Measurements from ENCODE around the gene MAMDC2. TPM values are rescaled to one million over a fixed set of nuclear protein-coding genes. Genes with fewer than 3 reads are reported as not detected.

Gene MAMDC2
- total RNA-seq = 10 to 100 TPM; 13.4 to 48.1 TPM
- long read RNA-seq, donor 1, transcript MAMDC2-201 (14 exons, 3,616 nt) = major isoform, 18 of 41 reads
- long read RNA-seq, donor 1, partial matches to known transcripts = 7 of 41 reads
- long read RNA-seq, donor 1, other reads (novel, unspliced or antisense) = 16 of 41 reads
- long read RNA-seq, donor 2, partial matches to known transcripts = 2 of 10 reads
- long read RNA-seq, donor 2, other reads (novel, unspliced or antisense) = 5 of 10 reads

- intact Hi-C loops (cut with DNase I) = loop anchor here in 1 of 2 donors (10.0 kb wide), 1 partner anchor 61 kb away; no protein-coding TSS in a partner anchor
- DNase-seq (ENCODE audit: low spot score) = peak; percentile 86
These were observed at the start of gene MAMDC2 for GRCh38 chr9:70043689-70044489. Gene MAMDC2 (plus strand): TSS chr9:70043848. CDS start chr9:70044198, 350 bp downstream.

- intact Hi-C loops (cut with DNase I) = no loop called here
- DNase-seq (ENCODE audit: low spot score) = no peak
These were observed 47.8 kb upstream of the MAMDC2 start for GRCh38 chr9:69995846-69996245.

- intact Hi-C loops (cut with DNase I) = no loop called here
- DNase-seq (ENCODE audit: low spot score) = no peak
These were observed 46.7 kb upstream of the MAMDC2 start for GRCh38 chr9:69996967-69997366.

- intact Hi-C loops (cut with DNase I) = no loop called here
- DNase-seq (ENCODE audit: low spot score) = no peak
These were observed 46.1 kb upstream of the MAMDC2 start for GRCh38 chr9:69997524-69997923.

GRCh38 chr9:69999315-69999714, 44.3 kb upstream of the MAMDC2 start:
- intact Hi-C loops (cut with DNase I) = no loop called here
- DNase-seq (ENCODE audit: low spot score) = no peak

GRCh38 chr9:70000469-70000868, 43.2 kb upstream of the MAMDC2 start:
- DNase-seq (ENCODE audit: low spot score) = no peak
- intact Hi-C loops (cut with DNase I) = no loop called here

GRCh38 chr9:70003901-70004714, 39.5 kb upstream of the MAMDC2 start:
- intact Hi-C loops (cut with DNase I) = no loop called here
- DNase-seq (ENCODE audit: low spot score) = no peak

GRCh38 chr9:70006306-70006705, 37.3 kb upstream of the MAMDC2 start:
- intact Hi-C loops (cut with DNase I) = no loop called here

GRCh38 chr9:70007831-70008230, 35.8 kb upstream of the MAMDC2 start:
- intact Hi-C loops (cut with DNase I) = no loop called here
- DNase-seq (ENCODE audit: low spot score) = no peak

More at GRCh38 chr9:70006306-70006705, 37.3 kb upstream of the MAMDC2 start:
- no peak for DNase-seq (ENCODE audit: low spot score)

- DNase-seq (ENCODE audit: low spot score) = no peak
- intact Hi-C loops (cut with DNase I) = no loop called here
These were observed 33.6 kb upstream of the MAMDC2 start for GRCh38 chr9:70010015-70010414.

- intact Hi-C loops (cut with DNase I) = no loop called here
- no peak for DNase-seq (ENCODE audit: low spot score)
These were observed 32.3 kb upstream of the MAMDC2 start for GRCh38 chr9:70011366-70011765.

GRCh38 chr9:70012569-70012968, 31.1 kb upstream of the MAMDC2 start:
- DNase-seq (ENCODE audit: low spot score) = no peak
- intact Hi-C loops (cut with DNase I) = no loop called here

- no peak for DNase-seq (ENCODE audit: low spot score)
- intact Hi-C loops (cut with DNase I) = no loop called here
These were observed 30.0 kb upstream of the MAMDC2 start for GRCh38 chr9:70013598-70014196.

- intact Hi-C loops (cut with DNase I) = no loop called here
- DNase-seq (ENCODE audit: low spot score) = no peak
These were observed 28.5 kb upstream of the MAMDC2 start for GRCh38 chr9:70015099-70015498.

GRCh38 chr9:70020217-70020616, 23.4 kb upstream of the MAMDC2 start:
- no peak for DNase-seq (ENCODE audit: low spot score)
- intact Hi-C loops (cut with DNase I) = no loop called here

GRCh38 chr9:70020991-70021571, 22.6 kb upstream of the MAMDC2 start:
- intact Hi-C loops (cut with DNase I) = no loop called here
- DNase-seq (ENCODE audit: low spot score) = no peak

- intact Hi-C loops (cut with DNase I) = no loop called here
- DNase-seq (ENCODE audit: low spot score) = no peak
These were observed 15.4 kb upstream of the MAMDC2 start for GRCh38 chr9:70028287-70028686.

- DNase-seq (ENCODE audit: low spot score) = no peak
- intact Hi-C loops (cut with DNase I) = loop anchor here in 1 of 2 donors (5.0 to 10.0 kb wide), 2 partner anchors 75 to 733 kb away; no protein-coding TSS in a partner anchor
These were observed 13.5 kb upstream of the MAMDC2 start for GRCh38 chr9:70030156-70030555.

GRCh38 chr9:70031141-70031545, 12.5 kb upstream of the MAMDC2 start:
- DNase-seq (ENCODE audit: low spot score) = no peak
- intact Hi-C loops (cut with DNase I) = loop anchor here in 1 of 2 donors (5.0 to 10.0 kb wide), 2 partner anchors 74 to 734 kb away; no protein-coding TSS in a partner anchor
